ENCODE measurements around the gene CDAN1.

The CDAN1 gene

GRCh38 chr15:42716125-42716524 lies 20.8 kb downstream of the CDAN1 start:
- no peak overlapping the region for H3K4me3 ChIP-seq (ENCODE audit: low read length)
- no peak for DNase-seq (ENCODE audit: low read depth, low spot score)

GRCh38 chr15:42712584-42712983 lies 24.3 kb downstream of the CDAN1 start:
- no peak for DNase-seq (ENCODE audit: low read depth, low spot score)
- no peak overlapping the region for H3K4me3 ChIP-seq (ENCODE audit: low read length)

GRCh38 chr15:42711746-42712145 lies 25.2 kb downstream of the CDAN1 start:
- no peak overlapping the region for H3K4me3 ChIP-seq (ENCODE audit: low read length)
- no peak for DNase-seq (ENCODE audit: low read depth, low spot score)

- H3K4me3 ChIP-seq (ENCODE audit: low read length) = no peak overlapping the region
- DNase-seq (ENCODE audit: low read depth, low spot score) = no peak
These were observed 26.3 kb downstream of the CDAN1 start for GRCh38 chr15:42710662-42711061.

GRCh38 chr15:42707873-42708544 lies 28.9 kb downstream of the CDAN1 start:
- no peak for DNase-seq (ENCODE audit: low read depth, low spot score)
- no peak overlapping the region for H3K4me3 ChIP-seq (ENCODE audit: low read length)

GRCh38 chr15:42707068-42707467 lies 29.9 kb downstream of the CDAN1 start:
- H3K4me3 ChIP-seq (ENCODE audit: low read length) = no peak overlapping the region
- no peak for DNase-seq (ENCODE audit: low read depth, low spot score)

- no peak for DNase-seq (ENCODE audit: low read depth, low spot score)
- no peak overlapping the region for H3K4me3 ChIP-seq (ENCODE audit: low read length)
These were observed 31.6 kb downstream of the CDAN1 start for GRCh38 chr15:42705336-42705735.

- peak; percentile 56 for DNase-seq (ENCODE audit: low read depth, low spot score)
- H3K4me3 ChIP-seq (ENCODE audit: low read length) = no peak overlapping the region
These were observed 32.4 kb downstream of the CDAN1 start for GRCh38 chr15:42704492-42704926.

- no peak for DNase-seq (ENCODE audit: low read depth, low spot score)
- H3K4me3 ChIP-seq (ENCODE audit: low read length) = no peak overlapping the region
These were observed 40.3 kb downstream of the CDAN1 start for GRCh38 chr15:42696626-42697025.

GRCh38 chr15:42695527-42696071 lies 41.3 kb downstream of the CDAN1 start:
- no peak for DNase-seq (ENCODE audit: low read depth, low spot score)
- H3K4me3 ChIP-seq (ENCODE audit: low read length) = no peak overlapping the region

- DNase-seq (ENCODE audit: low read depth, low spot score) = no peak
- H3K4me3 ChIP-seq (ENCODE audit: low read length) = no peak overlapping the region
These were observed 42.5 kb downstream of the CDAN1 start for GRCh38 chr15:42694398-42694797.

- no peak for DNase-seq (ENCODE audit: low read depth, low spot score)
- H3K4me3 ChIP-seq (ENCODE audit: low read length) = no peak overlapping the region
These were observed 43.0 kb downstream of the CDAN1 start for GRCh38 chr15:42693942-42694341.

- no peak for DNase-seq (ENCODE audit: low read depth, low spot score)
- no peak overlapping the region for H3K4me3 ChIP-seq (ENCODE audit: low read length)
These were observed 43.4 kb downstream of the CDAN1 start for GRCh38 chr15:42693496-42693895.

- H3K4me3 ChIP-seq (ENCODE audit: low read length) = no peak overlapping the region
- DNase-seq (ENCODE audit: low read depth, low spot score) = no peak
These were observed 43.9 kb downstream of the CDAN1 start for GRCh38 chr15:42692997-42693396.

GRCh38 chr15:42692536-42692935 lies 44.4 kb downstream of the CDAN1 start:
- no peak overlapping the region for H3K4me3 ChIP-seq (ENCODE audit: low read length)
- DNase-seq (ENCODE audit: low read depth, low spot score) = no peak

GRCh38 chr15:42691770-42692169 lies 45.2 kb downstream of the CDAN1 start:
- H3K4me3 ChIP-seq (ENCODE audit: low read length) = no peak overlapping the region
- no peak for DNase-seq (ENCODE audit: low read depth, low spot score)

GRCh38 chr15:42691308-42691707 lies 45.6 kb downstream of the CDAN1 start:
- no peak overlapping the region for H3K4me3 ChIP-seq (ENCODE audit: low read length)
- DNase-seq (ENCODE audit: low read depth, low spot score) = no peak

GRCh38 chr15:42688301-42688700 lies 48.6 kb downstream of the CDAN1 start:
- DNase-seq (ENCODE audit: low read depth, low spot score) = no peak
- H3K4me3 ChIP-seq (ENCODE audit: low read length) = no peak overlapping the region

- H3K4me3 ChIP-seq (ENCODE audit: low read length) = no peak overlapping the region
- DNase-seq (ENCODE audit: low read depth, low spot score) = no peak
These were observed 49.2 kb downstream of the CDAN1 start for GRCh38 chr15:42687740-42688139.

- H3K4me3 ChIP-seq (ENCODE audit: low read length) = no peak overlapping the region
- DNase-seq (ENCODE audit: low read depth, low spot score) = no peak
These were observed 50.6 kb downstream of the CDAN1 start for GRCh38 chr15:42686281-42686680.

- H3K4me3 ChIP-seq (ENCODE audit: low read length) = no peak overlapping the region
- DNase-seq (ENCODE audit: low read depth, low spot score) = no peak
These were observed 55.8 kb downstream of the CDAN1 start for GRCh38 chr15:42681119-42681518.
